SK-N-SH (cell line): ENCODE measurements around the gene AHRR. TPM values are rescaled to one million over a fixed set of nuclear protein-coding genes. Genes with fewer than 3 reads are reported as not detected.

Experiments
- CTCF ChIA-PET: fragments of 300-600, 350-600 bp; formaldehyde crosslinking; extraction: SDS; loops from one replicate; lab custom pipeline; 2021; lab: Yijun Ruan, JAX
- POLR2A ChIA-PET: fragments of 350-600 bp; sonication (Branson Sonifier 250); formaldehyde crosslinking; extraction: SDS; loops from one replicate; lab custom pipeline; 2020; ENCODE audit warnings: antibody characterized with exemption, inconsistent platforms; lab: Yijun Ruan, JAX
- DNase-seq: peaks from one replicate; pipeline ENCODE4 v3.0.0; 2012
- H2AFZ ChIP-seq: fragments of 200-600 bp; sonication (generic); 2 replicates; pipeline ENCODE4 v1.8.1; 2016; ENCODE audit warnings: antibody characterized with exemption, mild to moderate bottlenecking, low read depth
- H3F3A ChIP-seq: fragments of 200-600 bp; sonication (generic); replicated peaks from 2 replicates; pipeline ENCODE3; 2016; ENCODE audit warnings: antibody characterized with exemption, mild to moderate bottlenecking; ENCODE audit not compliant: insufficient read depth
- H3K27ac ChIP-seq, 2 experiments: fragments of 200-500 bp in 1 of 2; fragments of 200-600 bp in 1 of 2; sonication (Bioruptor generic) in 1 of 2; sonication (generic), shearing (Covaris generic) in 1 of 2; 2 replicates each; pipeline versions ENCODE4 v1.5.1 to v1.6.1; 2014 to 2016; ENCODE audit warnings: low read depth in 2 of 2, inconsistent platforms in 1 of 2, low read length in 1 of 2, mild to moderate bottlenecking in 1 of 2, mixed read lengths in 1 of 2
- H3K27me3 ChIP-seq: fragments of 200-600 bp; sonication (generic), shearing (Covaris generic); 2 replicates; pipeline ENCODE4 v1.6.1; 2016; ENCODE audit warnings: mixed run types; ENCODE audit not compliant: insufficient read depth
- H3K36me3 ChIP-seq, 2 experiments: fragments of 200-500 bp in 1 of 2; fragments of 200-600 bp in 1 of 2; sonication (Bioruptor generic) in 1 of 2; sonication (generic) in 1 of 2; replicated peaks in 1 of 2; 2 replicates each; pipeline versions ENCODE3 to v1.5.1; 2014 to 2016; ENCODE audit warnings: low read length in 1 of 2, mild to moderate bottlenecking in 1 of 2; ENCODE audit not compliant: insufficient read depth in 2 of 2, control insufficient read depth in 1 of 2
- H3K4me1 ChIP-seq, 2 experiments: fragments of 200-500 bp in 1 of 2; fragments of 200-600 bp in 1 of 2; sonication (Bioruptor generic) in 1 of 2; sonication (generic), shearing (Covaris generic) in 1 of 2; 2 replicates each; pipeline versions ENCODE4 v1.5.1 to v1.6.1; 2014 to 2016; ENCODE audit warnings: low read depth in 1 of 2, low read length in 1 of 2, mixed run types in 1 of 2; ENCODE audit not compliant: insufficient read depth in 2 of 2, control insufficient read depth in 1 of 2
- H3K4me2 ChIP-seq: fragments of 200-600 bp; sonication (generic), shearing (Covaris generic); 2 replicates; pipeline ENCODE4 v1.6.1; 2017; ENCODE audit warnings: mixed run types
- H3K4me3 ChIP-seq, 2 experiments: fragments of 200-500 bp in 1 of 2; fragments of 200-600 bp in 1 of 2; sonication (Bioruptor generic) in 1 of 2; sonication (generic), shearing (Covaris generic) in 1 of 2; 2 replicates each; pipeline versions ENCODE4 v1.5.1 to v1.8.1; 2014 to 2016; ENCODE audit warnings: low read depth in 2 of 2, inconsistent platforms in 1 of 2, low read length in 1 of 2, mild to moderate bottlenecking in 1 of 2, mixed read lengths in 1 of 2, moderate library complexity in 1 of 2
- H3K79me2 ChIP-seq: fragments of 200-600 bp; sonication (generic); 2 replicates; pipeline ENCODE4 v1.8.1; 2017; ENCODE audit warnings: mild to moderate bottlenecking; ENCODE audit not compliant: insufficient read depth
- H3K9ac ChIP-seq: fragments of 200-600 bp; sonication (generic); 2 replicates; pipeline ENCODE4 v1.6.1; 2017; ENCODE audit warnings: mixed run types
- H3K9me2 ChIP-seq: fragments of 200-600 bp; sonication (generic); 2 replicates; pipeline ENCODE4 v1.6.1; 2017; ENCODE audit warnings: mixed run types
- H3K9me3 ChIP-seq: fragments of 200-600 bp; sonication (generic); 2 replicates; pipeline ENCODE4 v1.6.1; 2017; ENCODE audit warnings: mixed run types, mild to moderate bottlenecking, moderate library complexity
- H4K20me1 ChIP-seq: fragments of 200-600 bp; sonication (generic); 2 replicates; pipeline ENCODE4 v1.6.1; 2017; ENCODE audit warnings: mild to moderate bottlenecking, mixed run types; ENCODE audit not compliant: insufficient read depth
- CHD2 ChIP-seq: fragments of 150-350 bp; IDR thresholded peaks from 2 replicates; pipeline ENCODE4 v1.6.1; 2018; ENCODE audit warnings: low read length; ENCODE audit not compliant: partially characterized antibody
- ELF1 ChIP-seq: IDR thresholded peaks from 2 replicates; pipeline ENCODE4 v1.4.0; 2012
- FOXJ3 ChIP-seq: sonication (generic); formaldehyde crosslinking; IDR thresholded peaks from 2 replicates; pipeline ENCODE4 v1.5.1; 2020; ENCODE audit warnings: mild to moderate bottlenecking, missing genetic modification reagents
- FOXM1 ChIP-seq: IDR thresholded peaks from 2 replicates; pipeline ENCODE4 v1.4.0; 2012; ENCODE audit warnings: low read depth, mild to moderate bottlenecking
- GABPA ChIP-seq: IDR thresholded peaks from 2 replicates; pipeline ENCODE4 v1.4.0; 2012; ENCODE audit warnings: low read depth, mild to moderate bottlenecking
- GATA2 ChIP-seq: sonication (generic); formaldehyde crosslinking; IDR thresholded peaks from 2 replicates; pipeline ENCODE4 v1.5.0; 2020; ENCODE audit warnings: mild to moderate bottlenecking, missing genetic modification reagents
- MXI1 ChIP-seq: IDR thresholded peaks from 2 replicates; pipeline ENCODE4 v1.6.1; 2012; ENCODE audit warnings: mild to moderate bottlenecking, low read depth, low read length, improper control_type of control experiment
- NFIC ChIP-seq: IDR thresholded peaks from 2 replicates; pipeline ENCODE4 v1.4.0; 2012; ENCODE audit warnings: borderline replicate concordance
- POLR2AphosphoS5 ChIP-seq: IDR thresholded peaks from 2 replicates; pipeline ENCODE4 v1.6.1; 2012; ENCODE audit warnings: low read depth, low read length
- RAD21 ChIP-seq: IDR thresholded peaks from 2 replicates; pipeline ENCODE4 v1.6.1; 2012; ENCODE audit warnings: mild to moderate bottlenecking, low read length
- RCOR1 ChIP-seq: fragments of 150-350 bp; IDR thresholded peaks from 2 replicates; pipeline ENCODE4 v1.6.1; 2017; ENCODE audit warnings: antibody characterized with exemption, low read length
- RFX5 ChIP-seq: IDR thresholded peaks from 2 replicates; pipeline ENCODE4 v1.6.1; 2012; ENCODE audit warnings: mild to moderate bottlenecking, improper control_type of control experiment, low read length
- RXRA ChIP-seq: IDR thresholded peaks from 2 replicates; pipeline ENCODE4 v1.4.0; 2012; ENCODE audit warnings: low read depth, mild to moderate bottlenecking, borderline replicate concordance
- TAF1 ChIP-seq: IDR thresholded peaks from 2 replicates; pipeline ENCODE4 v1.6.1; 2012; ENCODE audit warnings: low read depth, mild to moderate bottlenecking, low read length, moderate library complexity, borderline replicate concordance
- TCF12 ChIP-seq: IDR thresholded peaks from 2 replicates; pipeline ENCODE4 v1.4.0; 2012
- WGBS: methylation state at CpG from one replicate; pipeline ENCODE4 v1.1.6; 2017; ENCODE audit warnings: low lambda C conversion rate; 5-methylcytosine and 5-hydroxymethylcytosine counted together
- polyA plus RNA-seq, 3 experiments: library from polyadenylated mRNA; depleted of rRNA; stranded (reverse); fragments of >200 nt; gene quantifications; 2 replicates each; pipeline ENCODE4 v1.2.3, GENCODE V29; 2012
- TF ChIP-seq, protein P1 (sequence below): IDR thresholded peaks from 2 replicates; pipeline ENCODE4 v1.4.0; 2012; ENCODE audit warnings: low read depth, borderline replicate concordance
- TF ChIP-seq, protein P2 (sequence below): fragments of 150-350 bp; IDR thresholded peaks from 2 replicates; pipeline ENCODE4 v1.6.1; 2017; ENCODE audit warnings: antibody characterized with exemption, low read length, low read depth, borderline replicate concordance
- TF ChIP-seq, protein P3 (sequence below): fragments of 200-600 bp; sonication (generic); IDR thresholded peaks from 2 replicates; pipeline ENCODE4 v1.6.1; 2017; ENCODE audit warnings: antibody characterized with exemption, mild to moderate bottlenecking, moderate library complexity
- TF ChIP-seq, protein P4 (sequence below): IDR thresholded peaks from 2 replicates; pipeline ENCODE4 v1.4.0; 2012; ENCODE audit warnings: low read depth, borderline replicate concordance

The AHRR gene
- polyA plus RNA-seq, 1 of the 3 experiments (the other 2 are of a cell fraction), result 0.71 TPM

DNA sequence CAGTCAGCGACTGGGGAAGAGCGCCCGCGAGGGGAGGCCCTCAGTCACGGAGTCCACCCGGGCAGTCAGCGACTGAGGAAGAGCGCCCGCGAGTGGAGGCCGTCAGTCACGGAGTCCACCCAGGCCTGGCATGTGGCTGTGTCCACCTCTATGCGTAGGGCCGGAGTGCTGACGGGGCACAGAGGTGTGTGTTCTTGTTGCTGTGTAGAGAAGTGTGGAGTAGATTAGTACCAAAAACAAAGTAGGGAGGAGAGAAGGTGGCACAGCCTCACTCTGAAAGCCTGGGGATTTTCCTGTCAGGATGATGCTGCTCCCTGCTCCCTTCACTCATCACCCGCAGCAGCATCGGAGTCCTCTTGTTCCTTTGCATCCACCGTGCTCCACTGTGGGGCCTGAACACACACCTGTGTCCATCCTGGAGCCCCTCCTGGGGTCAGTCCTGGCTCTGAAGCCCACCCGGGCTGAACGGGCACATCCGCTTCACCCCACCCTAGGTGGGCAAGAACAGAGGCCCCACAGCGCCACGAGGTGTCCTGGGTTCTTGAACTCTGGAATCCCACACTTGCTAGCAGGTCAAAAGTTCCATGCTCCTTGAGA is 37.9 kb downstream of the AHRR start:
- H3K9ac ChIP-seq, result no peak overlapping the region
- no peaks in the 10 kb centered on the region for H3K36me3 ChIP-seq
- H3K9me2 ChIP-seq, result no peaks in the 10 kb centered on the region
- no peaks in the 10 kb centered on the region for H4K20me1 ChIP-seq
- no peak overlapping the region for H3K4me3 ChIP-seq
- WGBS, result 98% methylated on average over 15 of the region's 23 CpGs
- H3K9me3 ChIP-seq, result no peaks in the 10 kb centered on the region; the same call in 1 of the 2 replicates
- H3K4me1 ChIP-seq, result no peaks in the 10 kb centered on the region
- no peaks in the 10 kb centered on the region for H3F3A ChIP-seq
- no peaks in the 10 kb centered on the region for H3K27me3 ChIP-seq
- no peak overlapping the region for H3K4me2 ChIP-seq
- POLR2A ChIA-PET, result no interaction called here
- no peak overlapping the region for H2AFZ ChIP-seq
- H3K27ac ChIP-seq, result no peak overlapping the region
- CTCF ChIA-PET, result no interaction called here
- TF ChIP-seq, protein P1, sequence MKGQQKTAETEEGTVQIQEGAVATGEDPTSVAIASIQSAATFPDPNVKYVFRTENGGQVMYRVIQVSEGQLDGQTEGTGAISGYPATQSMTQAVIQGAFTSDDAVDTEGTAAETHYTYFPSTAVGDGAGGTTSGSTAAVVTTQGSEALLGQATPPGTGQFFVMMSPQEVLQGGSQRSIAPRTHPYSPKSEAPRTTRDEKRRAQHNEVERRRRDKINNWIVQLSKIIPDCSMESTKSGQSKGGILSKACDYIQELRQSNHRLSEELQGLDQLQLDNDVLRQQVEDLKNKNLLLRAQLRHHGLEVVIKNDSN, result no peak
- TF ChIP-seq RFX5, result no peak
- TF ChIP-seq, protein P2, sequence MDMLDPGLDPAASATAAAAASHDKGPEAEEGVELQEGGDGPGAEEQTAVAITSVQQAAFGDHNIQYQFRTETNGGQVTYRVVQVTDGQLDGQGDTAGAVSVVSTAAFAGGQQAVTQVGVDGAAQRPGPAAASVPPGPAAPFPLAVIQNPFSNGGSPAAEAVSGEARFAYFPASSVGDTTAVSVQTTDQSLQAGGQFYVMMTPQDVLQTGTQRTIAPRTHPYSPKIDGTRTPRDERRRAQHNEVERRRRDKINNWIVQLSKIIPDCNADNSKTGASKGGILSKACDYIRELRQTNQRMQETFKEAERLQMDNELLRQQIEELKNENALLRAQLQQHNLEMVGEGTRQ, result no peak
- TF ChIP-seq FOXJ3 (CRISPR knock-in tag), result no peak
- TF ChIP-seq ELF1, result no peak
- peak; percentile 16 for DNase-seq
- no peaks in the 10 kb centered on the region for H3K79me2 ChIP-seq

DNA sequence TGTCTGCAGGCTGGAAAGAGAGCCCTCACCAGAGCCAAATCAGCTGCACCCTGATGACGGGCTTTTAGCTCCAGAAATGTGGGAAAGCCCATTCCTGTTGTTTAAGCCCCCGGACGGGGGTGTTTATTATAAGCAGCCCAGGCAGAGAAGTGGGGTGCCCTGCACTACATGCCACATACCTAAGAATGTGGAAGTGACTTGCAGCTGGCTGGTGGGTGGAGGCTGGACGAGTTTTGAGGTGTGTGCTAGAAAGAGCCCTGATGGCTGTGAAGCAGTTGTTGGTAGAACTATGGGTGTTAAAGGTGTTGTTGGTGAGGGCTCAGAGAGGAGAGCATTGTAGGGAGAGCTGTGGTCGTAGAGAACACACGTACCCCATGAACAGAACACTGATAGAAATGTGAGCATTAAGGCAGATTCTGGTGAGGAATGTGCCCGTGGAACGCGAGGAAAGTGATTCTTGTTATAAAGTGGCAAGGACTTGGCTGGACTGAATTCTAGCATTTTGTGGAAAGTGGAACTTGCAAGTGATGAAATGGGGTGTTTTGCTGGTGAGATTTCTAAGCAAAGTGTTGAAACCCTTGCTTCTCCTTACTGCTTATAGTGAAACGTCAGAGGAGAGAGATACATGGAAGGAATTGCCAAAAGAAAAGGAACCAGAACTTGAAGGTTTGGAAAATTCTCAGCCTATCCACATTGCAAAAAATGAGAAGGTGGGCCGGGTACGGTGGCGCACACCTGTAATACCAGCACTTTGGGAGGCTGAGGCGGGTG is 38.9 kb downstream of the AHRR start:
- no peaks in the 10 kb centered on the region for H3F3A ChIP-seq
- H3K9me3 ChIP-seq, result peaks cover 7% of the 10 kb centered on the region; the same call in 1 of the 2 replicates
- H3K9ac ChIP-seq, result no peak overlapping the region
- no peak overlapping the region for H3K4me2 ChIP-seq
- no peaks in the 10 kb centered on the region for H3K27me3 ChIP-seq
- no peaks in the 10 kb centered on the region for H3K79me2 ChIP-seq
- WGBS, result 69% methylated on average over 14 of the region's 14 CpGs
- ChIA-PET POLR2A (no interaction called here), CTCF (no interaction called here)
- no peaks in the 10 kb centered on the region for H3K9me2 ChIP-seq
- no peaks in the 10 kb centered on the region for H3K36me3 ChIP-seq
- no peaks in the 10 kb centered on the region for H4K20me1 ChIP-seq
- DNase-seq, result peak; percentile 8
- H3K4me1 ChIP-seq, result no peaks in the 10 kb centered on the region
- H2AFZ ChIP-seq, result no peak overlapping the region
- H3K4me3 ChIP-seq, result no peak overlapping the region
- H3K27ac ChIP-seq, result no peak overlapping the region
- no peak for TF ChIP-seq MXI1
- TF ChIP-seq CHD2, result no peak
- TF ChIP-seq, protein P2, result no peak
- TF ChIP-seq, protein P1, result no peak
- TF ChIP-seq, protein P3, sequence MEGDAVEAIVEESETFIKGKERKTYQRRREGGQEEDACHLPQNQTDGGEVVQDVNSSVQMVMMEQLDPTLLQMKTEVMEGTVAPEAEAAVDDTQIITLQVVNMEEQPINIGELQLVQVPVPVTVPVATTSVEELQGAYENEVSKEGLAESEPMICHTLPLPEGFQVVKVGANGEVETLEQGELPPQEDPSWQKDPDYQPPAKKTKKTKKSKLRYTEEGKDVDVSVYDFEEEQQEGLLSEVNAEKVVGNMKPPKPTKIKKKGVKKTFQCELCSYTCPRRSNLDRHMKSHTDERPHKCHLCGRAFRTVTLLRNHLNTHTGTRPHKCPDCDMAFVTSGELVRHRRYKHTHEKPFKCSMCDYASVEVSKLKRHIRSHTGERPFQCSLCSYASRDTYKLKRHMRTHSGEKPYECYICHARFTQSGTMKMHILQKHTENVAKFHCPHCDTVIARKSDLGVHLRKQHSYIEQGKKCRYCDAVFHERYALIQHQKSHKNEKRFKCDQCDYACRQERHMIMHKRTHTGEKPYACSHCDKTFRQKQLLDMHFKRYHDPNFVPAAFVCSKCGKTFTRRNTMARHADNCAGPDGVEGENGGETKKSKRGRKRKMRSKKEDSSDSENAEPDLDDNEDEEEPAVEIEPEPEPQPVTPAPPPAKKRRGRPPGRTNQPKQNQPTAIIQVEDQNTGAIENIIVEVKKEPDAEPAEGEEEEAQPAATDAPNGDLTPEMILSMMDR, result no peak
- TF ChIP-seq RCOR1, result no peak
- TF ChIP-seq TAF1, result no peak
- TF ChIP-seq RFX5, result no peak
- TF ChIP-seq NFIC, result no peak
- TF ChIP-seq RAD21, result no peak
- no peak for TF ChIP-seq RXRA
- no peak for TF ChIP-seq GATA2
- TF ChIP-seq GABPA, result no peak
- no peak for TF ChIP-seq TCF12
- TF ChIP-seq, protein P4, sequence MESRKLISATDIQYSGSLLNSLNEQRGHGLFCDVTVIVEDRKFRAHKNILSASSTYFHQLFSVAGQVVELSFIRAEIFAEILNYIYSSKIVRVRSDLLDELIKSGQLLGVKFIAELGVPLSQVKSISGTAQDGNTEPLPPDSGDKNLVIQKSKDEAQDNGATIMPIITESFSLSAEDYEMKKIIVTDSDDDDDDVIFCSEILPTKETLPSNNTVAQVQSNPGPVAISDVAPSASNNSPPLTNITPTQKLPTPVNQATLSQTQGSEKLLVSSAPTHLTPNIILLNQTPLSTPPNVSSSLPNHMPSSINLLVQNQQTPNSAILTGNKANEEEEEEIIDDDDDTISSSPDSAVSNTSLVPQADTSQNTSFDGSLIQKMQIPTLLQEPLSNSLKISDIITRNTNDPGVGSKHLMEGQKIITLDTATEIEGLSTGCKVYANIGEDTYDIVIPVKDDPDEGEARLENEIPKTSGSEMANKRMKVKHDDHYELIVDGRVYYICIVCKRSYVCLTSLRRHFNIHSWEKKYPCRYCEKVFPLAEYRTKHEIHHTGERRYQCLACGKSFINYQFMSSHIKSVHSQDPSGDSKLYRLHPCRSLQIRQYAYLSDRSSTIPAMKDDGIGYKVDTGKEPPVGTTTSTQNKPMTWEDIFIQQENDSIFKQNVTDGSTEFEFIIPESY, result no peak
- no peak for TF ChIP-seq POLR2AphosphoS5
- no peak for TF ChIP-seq FOXM1
- TF ChIP-seq ELF1, result no peak
